ENCODE results near the gene ETV4.
"Not testable (repeated sequence)": the region's sequence is repeated elsewhere in the genome, so short reads cannot be mapped to it uniquely, and the experiment has no call there.

ETV4 gene

DNA sequence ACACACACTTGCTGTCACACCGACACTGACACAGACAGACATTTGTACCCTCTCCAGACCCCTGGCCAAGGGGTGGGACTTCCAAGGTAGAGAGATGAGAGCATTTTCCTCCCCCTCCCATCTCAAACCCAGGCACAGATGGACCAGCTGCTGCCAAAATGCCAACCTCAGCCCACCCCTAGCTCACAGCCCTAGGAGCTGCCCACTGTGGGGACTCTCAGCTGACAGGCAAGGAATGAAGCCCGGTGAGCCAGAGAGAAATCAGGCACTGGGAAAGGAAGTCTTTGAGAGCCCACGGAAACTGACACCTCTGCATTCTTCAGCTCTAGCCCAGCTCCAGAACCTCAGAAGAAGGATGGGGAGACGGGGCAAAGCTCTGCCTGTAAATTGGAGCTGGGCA, 2.8 kb downstream of the ETV4 start:
- no peak for DNase-seq

DNA sequence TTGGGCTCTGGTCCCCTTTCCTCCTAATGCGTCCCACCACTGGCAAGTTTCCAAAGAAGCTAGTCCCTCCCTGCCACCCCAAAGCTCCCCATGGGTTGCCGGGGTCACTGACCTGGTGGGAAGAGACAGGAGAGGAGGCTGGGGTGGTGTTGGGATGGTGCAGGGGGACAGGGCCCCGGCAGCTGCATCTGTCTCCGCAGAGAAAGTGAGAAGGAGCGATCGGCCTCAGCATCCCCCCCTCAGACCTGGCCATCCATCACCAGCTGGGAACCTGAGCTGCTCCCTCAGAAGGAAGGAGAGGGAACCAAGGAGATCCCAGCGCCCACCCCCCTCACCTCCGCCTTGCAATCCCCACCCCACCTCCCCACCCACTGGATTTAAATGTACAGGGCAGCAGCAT, 3.3 kb downstream of the ETV4 start:
- DNase-seq: no peak

DNA sequence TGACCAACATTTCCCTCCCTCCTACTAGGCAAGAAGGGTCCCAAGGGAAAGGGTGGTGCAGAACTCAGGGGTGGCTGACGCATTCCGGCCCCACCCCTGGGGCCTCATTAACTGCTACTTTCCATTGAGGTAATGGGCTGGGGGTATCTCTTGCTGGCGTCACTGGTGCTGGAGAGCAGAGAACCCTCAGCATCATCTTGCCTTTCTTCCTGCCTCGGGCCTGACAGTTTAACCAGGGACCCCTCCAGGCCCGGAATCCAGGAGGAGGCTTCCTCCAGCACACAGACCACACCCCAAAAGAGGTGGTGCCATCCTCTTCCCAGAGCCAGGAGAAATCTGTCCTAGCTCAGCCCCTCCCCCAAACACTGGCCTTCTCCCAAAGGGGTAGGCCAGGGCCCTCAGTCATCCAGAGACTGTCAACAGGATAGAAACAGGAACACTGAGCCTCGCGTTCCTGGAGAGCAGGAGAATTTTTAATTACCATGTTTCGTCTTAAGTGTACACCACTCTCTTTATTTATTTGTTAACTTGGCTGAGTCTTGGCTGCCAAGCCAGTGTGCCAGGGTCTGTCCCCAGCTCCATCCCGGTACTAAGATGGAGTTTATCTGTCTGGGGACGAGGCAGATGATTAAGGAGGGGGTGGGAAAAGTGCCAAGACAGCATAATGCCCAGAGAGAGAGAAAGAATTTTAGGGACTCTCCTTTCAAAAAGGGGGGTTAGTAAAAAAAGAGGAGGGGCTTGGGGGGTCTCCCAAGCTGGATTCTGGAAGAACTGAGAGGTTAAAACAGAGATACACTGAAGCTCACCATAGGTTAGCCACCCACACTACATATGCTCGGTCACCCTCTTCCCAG, 5.1 kb downstream of the ETV4 start:
- DNase-seq: no peak

DNA sequence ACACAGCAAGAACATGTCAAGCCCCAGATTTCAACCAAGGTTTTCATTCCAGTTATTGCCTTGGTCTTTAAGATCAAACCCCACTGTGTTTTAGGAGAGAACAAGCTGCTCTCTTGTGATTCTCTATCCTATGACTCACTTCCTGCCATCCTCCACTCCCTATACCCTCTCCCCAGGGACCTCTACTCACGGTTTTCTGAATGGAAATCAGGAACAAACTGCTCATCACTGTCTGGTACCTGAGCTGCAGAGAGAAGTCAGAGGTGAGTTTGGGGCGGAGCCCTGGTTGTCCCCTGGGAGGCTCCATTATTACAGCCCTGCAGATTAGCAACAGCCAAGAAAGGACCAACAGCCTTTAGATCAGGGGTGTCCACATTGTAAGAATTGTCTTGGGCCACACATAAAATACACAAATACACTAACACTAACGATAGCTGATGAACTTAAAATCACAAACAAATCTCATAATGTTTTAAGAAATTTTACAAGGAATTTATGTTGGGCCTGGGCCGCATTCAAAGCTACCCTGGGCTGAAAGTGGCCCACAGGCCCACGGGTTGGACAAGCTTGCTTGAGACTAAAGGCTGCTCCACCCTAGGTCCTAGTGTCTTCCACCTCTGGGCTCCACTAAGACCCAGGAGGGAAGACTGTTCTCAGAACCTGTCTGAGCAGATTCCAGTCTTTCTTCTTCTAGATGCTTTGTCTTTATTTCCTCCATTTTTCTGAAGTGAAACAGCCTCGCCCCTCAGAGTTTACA, 9.7 kb downstream of the ETV4 start:
- no peak for DNase-seq

DNA sequence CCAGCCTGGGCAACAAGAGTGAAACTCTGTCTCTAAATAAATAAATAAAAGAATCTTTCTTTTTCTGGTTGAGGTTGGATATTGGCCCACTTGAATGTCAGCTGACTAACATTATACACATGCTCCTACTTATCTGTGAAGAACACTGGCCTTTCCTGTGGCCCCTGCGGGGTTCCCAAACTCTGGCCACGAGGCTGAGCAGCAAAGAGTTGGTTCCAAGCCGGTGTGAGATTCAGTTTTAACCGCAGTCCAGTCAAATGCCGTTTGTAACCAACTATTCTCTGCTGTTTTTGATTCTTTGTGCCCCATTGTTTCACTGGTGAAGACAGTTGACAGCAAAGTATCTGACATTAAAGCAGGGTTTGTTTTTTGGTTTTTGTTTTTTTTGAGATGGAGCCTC, 11.2 kb downstream of the ETV4 start:
- DNase-seq: no peak

DNA sequence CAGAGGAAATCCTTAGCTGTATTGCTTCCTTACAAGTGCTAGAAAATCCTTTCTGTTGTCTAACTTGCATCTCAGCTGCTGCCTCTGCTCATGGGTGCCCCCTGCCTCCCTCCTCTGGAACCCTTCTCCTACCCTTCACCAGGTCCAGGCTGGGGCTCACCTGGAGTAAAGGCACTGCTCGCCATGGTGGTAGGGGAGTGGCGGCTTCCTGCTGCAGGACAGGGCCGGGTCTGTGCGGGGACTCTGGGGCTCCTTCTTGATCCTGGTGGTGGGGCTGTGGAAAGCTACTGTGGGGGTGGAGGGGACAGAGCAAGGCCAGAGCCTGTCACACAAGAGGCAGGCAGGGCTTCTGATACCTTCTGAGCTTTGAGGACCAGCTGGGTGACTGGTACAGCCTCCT, 12.4 kb downstream of the ETV4 start:
- DNase-seq: no peak

DNA sequence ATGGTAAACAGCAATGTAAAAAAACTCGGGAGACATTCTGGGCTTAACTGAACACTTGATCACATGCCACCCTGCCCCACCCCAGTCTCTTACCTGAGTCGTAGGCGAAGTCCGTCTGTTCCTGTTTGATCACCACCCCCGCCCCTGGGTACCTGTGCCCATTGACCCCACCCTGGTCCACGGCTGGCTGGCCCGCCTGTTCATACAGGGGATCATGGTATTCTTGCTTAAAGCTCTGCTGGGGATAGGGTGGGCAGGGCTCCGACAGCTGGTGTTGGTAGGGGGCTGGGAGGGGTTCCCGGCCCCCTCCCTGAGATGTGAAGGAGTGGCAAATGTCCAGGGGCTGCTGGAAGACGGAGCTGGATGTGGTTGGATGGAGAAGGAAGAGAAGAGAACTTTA, 13.6 kb downstream of the ETV4 start:
- no peak for DNase-seq

DNA sequence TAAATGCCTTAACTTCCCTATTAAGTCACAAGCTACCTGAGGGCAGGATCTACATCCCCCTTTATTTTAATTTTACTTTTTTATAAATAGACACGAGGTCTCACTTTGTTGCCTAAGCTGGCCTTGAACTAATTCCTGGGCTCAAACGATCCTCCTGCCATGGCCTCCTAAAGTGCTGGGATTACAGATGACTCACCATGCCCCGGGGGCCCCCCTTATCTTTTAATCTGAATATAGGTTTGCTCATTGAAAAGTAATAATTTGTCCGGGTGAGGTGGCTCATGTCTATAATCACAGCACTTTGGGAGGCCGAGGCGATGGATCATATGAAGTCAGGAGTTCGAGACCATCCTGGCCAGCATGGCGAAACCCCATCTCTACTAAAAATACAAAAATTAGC, 14.2 kb downstream of the ETV4 start:
- no peak for DNase-seq

DNA sequence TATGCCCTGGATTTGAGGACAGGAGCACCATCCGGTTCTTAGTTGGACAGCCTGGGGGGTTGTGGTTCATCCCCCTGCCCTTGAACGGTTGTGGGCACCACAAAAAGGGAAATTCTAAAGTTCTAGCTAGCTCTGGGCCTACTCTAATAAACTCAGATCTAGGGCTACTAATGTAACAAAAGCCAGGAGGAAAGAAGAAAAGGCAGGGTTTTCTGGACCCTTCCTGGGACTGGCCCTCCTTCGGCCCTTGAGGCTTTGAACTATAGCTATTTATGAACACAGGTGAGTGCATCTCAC, 15.1 kb downstream of the ETV4 start:
- no peak for DNase-seq

DNA sequence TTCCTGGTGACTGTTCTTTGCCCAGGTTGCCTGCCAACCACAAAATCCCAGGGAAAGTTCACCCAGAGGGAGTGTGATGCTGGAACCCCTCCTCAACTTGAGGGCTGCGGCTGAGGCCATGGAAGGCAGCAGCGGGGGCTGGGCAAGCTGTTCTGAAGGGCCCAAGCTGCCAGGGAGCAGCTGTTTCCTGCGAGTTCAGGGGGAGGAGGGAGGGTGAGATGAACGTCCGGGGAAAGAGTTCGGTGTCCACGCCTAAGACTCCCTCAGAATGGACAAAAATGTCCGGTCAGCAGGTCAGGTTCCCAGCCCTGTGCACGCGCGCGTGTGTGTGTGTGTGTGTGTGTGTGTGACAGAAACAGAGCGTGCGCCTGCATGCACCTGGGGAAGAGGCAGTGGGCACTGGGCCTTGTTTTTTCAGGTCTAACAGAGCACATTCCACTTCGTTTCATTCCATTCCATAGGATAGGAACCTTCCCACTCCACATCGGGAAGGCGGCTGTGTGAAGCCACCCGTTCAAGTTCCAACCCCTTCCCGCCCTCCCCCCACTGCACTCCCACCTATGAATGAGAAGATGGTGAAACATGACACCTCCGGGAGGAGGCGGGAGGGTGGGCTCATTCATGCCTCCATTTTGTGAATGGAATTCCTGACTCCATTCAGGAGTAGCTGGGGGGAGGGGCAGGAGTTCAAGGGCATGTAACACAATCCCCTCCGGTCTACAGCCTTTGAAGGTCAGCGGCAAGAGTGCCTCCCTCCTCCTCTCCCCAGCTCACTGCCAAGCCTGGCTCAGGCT, 15.7 kb downstream of the ETV4 start:
- DNase-seq: no peak

DNA sequence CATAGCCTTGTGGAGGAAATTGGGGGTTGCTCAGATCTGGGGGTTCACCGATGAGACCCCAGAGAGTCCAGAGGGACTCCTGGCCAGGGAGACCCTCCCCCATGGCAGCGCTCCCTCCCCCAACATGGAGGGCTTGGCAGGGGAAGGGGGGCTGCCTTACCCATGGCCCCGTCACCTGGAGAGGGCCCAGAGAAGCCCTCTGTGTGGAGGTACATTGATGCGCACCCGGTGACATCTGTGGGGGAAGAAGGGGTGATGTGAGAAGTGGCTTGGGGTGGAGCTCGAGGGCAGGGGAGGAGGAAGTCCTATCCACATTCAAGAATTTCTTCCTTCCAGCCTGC, 16.2 kb downstream of the ETV4 start:
- no peak for DNase-seq

DNA sequence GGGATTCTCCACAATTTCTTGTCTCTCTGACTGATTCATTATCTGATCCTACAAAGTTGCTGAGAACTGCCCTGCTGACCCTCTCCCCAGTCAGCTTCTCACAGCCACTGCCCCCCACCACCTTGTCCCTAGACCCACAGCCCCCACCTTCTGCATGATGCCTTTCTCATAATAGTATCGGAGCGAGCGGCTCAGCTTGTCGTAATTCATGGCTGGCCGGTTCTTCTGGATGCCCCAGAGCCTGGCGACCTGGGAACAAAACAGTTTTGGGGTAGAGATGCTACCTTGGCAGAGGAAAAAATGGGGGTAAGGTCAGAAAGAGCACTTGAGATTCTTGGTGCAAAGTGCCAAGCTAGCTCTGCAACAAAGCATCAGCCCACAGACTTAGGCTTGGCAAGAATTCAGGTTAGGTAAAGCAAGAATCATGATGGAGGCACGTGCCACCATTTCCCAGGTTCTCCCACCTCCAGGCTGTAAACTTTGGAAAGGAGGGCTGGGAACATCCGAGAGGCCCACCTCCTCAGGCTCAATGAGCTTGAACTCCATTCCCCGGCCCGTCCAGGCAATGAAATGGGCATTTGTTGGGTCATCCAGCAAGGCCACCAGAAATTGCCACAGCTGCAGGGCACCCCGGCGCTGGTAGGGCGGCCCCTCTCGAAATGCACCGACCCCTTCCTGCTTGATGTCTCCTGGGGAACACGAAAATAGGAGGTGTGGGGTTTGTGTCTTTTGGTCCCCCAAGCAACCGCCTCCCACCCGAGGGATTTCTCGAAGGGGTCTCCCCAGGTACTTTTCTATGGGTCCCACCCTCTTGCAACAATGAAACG, 16.9 kb downstream of the ETV4 start:
- DNase-seq: no peak

DNA sequence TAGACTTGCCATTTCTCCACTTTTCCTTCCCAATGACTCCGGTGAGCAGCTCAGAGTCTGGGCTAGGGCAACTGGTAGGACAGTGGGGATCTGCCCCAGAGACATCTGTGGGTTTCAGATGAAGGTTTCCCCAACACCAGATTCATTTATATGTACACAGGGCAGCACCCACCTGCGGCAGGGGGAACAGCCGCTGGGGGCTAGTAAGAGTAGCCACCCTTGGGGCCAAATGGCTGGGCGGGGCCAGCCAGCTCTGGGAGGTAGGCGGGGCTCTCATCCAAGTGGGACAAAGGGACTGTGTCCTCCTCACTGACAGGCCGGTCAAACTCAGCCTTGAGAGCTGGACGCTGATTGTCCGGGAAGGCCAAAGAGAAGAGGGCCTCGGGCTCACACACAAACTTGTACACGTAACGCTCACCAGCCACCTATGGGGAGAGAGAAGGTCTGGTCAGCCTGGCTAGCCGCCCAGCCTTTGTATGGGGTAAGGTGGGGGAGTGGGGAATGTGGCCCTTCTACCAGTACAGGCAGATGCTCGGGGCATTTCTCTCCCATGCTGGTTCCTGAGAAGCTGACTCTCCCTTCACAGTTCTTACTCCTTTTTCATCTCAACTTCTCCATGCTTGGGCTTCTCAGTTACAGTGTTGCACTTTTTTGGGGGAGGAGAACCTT, 17.7 kb downstream of the ETV4 start:
- DNase-seq: no peak

DNA sequence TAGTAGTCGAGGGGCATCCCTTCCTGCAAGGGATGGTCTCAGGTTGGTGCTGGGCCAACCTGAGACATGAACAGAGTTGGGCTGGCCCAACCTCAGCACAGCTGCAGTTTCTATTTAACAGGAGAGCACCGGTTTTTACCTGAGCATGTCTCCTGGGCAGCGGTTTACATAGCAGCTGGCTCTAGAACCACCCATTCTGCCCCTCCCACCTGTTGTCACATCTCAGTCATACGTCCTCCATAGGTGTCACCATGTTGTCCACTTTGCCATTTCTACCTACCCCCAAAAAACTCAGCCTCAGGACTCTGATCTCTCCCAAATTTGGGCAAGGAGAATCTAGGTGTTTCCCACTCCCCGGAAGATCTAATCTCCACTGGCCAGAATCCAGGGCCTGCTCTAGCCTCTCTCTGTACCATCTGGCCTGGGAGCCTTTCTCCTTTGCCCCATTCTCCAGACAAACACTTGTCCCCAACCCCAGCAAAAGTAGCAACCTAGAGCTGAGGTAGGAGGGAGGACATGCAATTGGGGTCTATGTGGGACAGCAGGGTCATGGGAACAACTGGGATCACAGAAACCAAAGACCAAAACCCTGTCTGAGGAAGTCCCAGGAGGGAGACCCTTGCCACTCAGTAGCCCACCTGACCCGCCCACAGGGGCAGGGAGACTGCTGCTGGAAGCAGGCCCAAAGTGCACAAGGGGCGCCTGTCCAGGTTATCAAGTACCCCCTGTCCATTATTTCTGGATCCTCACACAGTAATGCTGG, 19.1 kb downstream of the ETV4 start:
- DNase-seq: no peak

DNA sequence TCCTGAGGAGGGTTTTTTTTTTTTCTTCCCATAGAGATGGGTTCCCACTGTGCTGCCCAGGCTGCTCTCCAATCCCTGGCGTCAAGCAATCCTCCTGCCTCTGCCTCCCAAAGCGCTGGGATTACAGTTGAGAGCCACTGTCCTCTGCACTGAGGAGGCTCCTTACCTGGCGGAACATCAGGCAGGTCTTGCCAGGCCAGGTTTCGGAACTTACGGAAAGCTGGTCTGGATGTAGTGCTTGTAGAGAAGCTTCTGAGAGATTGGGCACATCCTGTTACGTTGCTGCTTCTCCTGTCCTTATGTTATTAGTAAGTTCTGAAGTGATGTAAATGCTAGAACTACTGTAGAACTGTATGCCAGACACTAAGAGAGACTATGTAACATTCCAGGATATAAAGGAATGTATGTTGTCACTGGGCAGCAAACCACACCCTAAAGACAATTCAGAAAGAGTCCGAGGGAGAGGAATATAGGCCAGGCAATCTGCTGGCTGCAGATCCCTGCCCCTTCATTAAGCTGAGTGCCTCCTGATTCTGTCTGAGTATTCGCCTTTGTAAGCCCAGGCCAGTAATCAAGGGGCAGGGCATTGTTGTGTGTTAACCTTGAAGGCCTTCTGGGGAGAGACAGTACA, 21.1 kb downstream of the ETV4 start:
- no peak for DNase-seq

DNA sequence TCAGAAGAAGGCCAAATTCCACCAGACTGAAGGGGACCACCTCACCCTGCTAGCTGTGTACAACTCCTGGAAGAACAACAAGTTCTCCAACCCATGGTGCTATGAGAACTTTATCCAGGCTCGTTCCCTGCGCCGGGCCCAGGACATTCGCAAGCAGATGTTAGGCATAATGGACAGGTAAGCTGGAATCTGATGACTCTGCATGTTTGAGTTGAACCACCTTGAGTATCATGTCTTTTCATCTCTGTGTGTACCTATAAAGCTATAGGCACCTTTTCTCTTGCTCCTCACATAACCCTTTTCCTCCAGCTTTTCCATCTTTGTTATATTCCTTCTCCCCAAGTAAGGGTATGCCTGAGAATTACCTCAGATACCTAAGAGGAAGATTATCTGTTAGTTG, 24.8 kb downstream of the ETV4 start:
- no peak for DNase-seq

DNA sequence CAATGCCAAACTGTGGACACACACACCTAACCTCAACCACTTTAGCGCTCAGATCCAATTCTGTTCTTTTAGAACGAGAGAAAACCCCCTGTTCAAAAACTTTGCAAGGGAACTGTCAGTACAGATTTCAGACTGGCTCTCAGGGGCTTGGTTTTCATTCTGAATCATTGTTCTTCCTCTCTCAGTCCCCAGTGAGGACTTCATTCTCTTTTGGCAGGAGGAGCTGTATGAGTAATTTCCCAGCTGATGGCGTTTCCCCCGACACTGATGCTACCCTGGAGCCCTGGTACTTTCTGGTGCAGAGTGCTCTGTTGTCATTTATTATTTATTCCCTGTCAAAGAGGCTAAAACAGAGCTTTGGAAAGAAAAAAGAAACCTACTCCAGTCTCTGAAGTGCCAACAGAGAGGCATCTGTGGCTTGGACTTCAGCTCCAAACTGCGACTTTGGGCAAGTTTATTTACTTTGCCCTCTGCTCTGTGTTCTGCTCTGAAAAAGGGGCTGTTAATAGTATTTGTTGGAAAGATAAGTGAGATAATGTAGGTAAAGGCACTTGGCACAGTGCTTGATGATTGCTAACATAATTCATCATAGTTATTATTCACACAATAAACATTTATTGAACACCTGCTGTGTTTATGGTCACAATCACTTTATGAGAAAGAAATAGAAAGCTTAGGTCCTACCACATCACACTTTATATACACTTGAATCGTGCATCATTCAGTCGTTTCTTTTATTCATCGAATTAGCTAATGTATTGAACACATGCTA, 28.3 kb downstream of the ETV4 start:
- no peak for DNase-seq

DNA sequence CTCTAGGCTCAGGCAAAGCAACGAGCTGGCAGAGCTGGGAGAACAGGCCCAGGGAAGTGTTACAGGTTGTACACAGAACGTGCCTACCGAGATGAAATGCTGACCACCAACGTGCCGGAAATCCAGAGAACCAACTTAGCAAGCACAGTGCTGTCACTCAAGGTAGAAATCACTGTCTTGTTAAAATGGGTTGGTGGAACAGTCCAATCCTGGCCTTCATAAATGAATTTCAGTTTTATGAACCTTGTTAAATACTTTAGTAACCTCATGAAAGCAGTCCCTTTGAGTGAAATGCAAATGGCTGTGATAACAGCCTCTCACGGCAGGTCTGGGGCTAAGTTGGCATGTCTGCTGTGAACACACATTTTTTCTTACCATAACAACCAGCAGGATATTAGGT, 29.0 kb downstream of the ETV4 start:
- DNase-seq: no peak

DNA sequence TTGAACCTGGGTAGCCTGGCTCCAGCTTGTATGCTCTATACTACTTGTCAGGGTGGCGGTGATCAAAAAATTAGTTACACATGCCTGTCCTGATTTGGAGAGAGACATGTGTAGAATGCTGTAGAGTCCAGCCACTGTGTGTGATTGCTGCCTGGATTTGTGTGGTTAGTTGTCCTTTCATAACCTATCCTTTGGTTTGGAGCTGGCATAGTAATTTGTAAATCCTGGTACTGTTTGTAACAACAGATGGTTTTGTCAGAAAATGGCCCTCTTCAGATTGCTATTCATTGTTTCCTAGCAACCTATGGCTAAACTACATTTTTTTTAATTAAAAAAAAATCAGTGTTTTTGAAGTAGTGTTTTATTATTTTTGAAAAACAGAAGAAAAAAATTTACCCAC, 30.5 kb downstream of the ETV4 start:
- DNase-seq: no peak

DNA sequence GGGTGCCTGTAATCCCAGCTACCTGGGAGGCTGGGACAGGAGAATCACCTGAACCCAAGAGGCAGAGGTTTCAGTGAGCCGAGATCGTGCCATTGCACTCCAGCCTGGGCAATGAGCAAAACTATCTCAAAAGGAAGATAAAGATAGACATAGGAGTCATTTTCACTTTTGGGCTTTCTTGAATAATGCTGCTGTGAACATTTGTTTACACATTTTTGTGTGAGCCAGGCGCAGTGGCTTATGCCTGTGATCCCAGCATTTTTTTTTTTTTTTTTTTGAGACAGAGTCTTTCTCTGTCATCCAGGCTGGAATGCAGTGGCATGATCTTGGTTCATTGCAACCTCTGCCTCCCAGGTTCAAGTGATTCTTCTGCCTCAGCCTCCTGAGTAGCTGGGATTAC, 34.9 kb downstream of the ETV4 start:
- not testable (repeated sequence) for DNase-seq
